Measurements from ENCODE around the gene MEIS1.

GRCh38 chr2:66579186-66580126 is 144.5 kb downstream of the MEIS1 start:
- no peak for TF ChIP-seq CTCF (IDR thresholded peaks at IDR 0.05)
- TF ChIP-seq POLR2A (IDR thresholded peaks at IDR 0.05), result no peak

All from gastroesophageal sphincter (tissue), 3 donors.